Stimulated activated CD4-positive, alpha-beta T cell treated with anti-CD3 and anti-CD28 coated beads, Interleukin-12 subunit alpha, Interleukin-12 subunit beta, amount 100 ng/mL, for 4 hours (primary cell): ENCODE results near the gene RERG.
"Not testable (repeated sequence)": the region's sequence is repeated elsewhere in the genome, so short reads cannot be mapped to it uniquely, and the experiment has no call there.

Experiments used
- DNase-seq: peaks from one replicate; pipeline ENCODE4 v3.0.0-alpha.2; 2020

Gene RERG

DNA sequence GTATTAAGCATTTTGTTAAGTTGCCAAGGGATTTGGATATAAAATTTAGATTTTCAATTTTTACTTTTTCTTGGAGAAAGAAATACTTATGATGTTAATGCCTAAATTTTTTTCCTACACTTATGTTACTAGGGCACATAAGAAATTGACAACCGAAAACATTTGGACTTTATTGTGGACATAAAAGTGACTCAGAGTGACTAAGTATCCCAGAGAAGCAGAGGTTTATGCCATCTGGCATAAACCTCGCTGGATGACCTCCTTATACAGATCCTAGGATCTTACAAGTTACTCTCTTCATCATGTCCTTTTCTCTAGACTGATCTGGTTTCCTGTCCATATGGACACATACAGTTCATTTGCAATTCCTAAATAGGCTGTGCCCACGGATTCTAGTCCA lies 89.8 kb downstream of the RERG start:
- DNase-seq, result no peak

DNA sequence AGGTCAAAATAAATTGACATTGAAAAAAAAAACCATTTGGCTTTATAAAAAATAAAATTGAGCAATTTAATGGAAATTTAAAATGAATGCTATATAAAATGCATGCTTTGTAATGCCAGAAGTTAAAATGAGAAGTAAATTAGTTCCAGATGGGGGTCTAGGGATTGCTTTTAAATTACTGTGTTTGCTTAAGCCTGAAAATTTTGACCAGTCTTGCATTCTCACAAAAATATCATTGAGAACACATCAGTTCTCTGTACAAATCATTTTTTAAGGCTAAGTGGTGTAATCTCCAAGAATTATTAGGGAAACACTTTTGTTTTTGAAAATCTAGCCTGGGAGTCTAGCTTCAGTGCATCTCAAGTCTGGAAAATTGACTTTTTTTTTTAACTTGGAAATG lies 90.7 kb downstream of the RERG start:
- no peak for DNase-seq

DNA sequence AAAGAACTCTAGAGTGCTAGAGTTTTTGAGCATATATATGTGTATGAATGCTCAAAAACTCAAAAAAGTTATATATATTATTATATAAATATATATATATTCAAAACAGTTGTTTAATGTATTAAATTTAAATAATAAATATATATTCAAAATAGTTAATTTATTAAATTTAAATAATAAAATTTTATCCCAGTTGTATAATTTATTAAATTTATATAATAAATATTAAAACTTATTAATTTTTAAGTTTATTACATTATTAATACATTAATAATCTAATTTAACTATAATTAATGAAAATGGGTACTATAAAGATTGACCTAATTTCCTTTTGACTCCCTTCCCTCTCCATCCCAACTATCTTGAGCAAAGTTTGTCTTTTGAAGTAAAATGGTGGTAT lies 97.8 kb downstream of the RERG start:
- no peak for DNase-seq

- DNase-seq, result no peak
Measured at GRCh38 chr12:15122344-15122743, 98.9 kb downstream of the RERG start.

- no peak for DNase-seq
Measured at GRCh38 chr12:15118955-15119354, 102.3 kb downstream of the RERG start.

DNA sequence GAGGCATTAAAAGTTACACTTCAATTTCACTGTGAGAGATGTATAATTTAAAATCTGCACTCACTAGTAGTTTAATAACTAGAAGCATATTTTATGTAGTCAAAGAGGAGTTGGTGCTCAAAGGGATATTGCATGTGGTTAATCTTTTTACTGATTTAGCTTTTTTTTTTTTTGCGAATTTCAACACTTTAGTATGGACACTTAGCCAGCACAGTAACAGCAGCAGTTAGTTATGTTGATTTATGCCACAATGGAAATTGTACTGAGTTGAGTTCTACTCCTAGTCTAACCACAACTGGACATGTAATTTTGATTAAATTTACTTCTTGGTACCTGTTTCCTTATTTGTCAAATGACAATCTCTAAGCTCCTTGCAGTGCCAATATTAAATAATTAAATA lies 104.2 kb downstream of the RERG start:
- no peak for DNase-seq

DNA sequence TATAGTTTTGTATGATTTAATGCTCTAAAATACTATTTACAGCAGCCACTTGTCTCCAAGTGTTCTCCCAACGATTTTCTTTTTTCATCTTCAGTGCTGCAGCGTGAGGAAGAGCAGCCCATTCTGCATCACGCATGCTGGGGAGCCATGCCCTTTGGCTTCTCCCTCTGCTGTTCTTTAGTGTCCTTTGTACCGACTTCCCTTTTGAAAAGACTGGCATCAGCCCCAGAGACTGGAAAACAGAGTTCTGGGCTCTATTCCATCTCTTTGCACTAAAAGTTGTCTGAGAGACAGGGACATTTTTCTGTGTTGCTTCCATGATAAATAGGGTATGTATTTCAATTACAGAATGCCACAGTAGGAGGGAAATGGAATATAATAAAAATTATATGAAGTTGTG lies 105.1 kb downstream of the RERG start:
- DNase-seq, result no peak

- DNase-seq, result no peak
Measured at GRCh38 chr12:15115434-15115833, 105.8 kb downstream of the RERG start.

DNA sequence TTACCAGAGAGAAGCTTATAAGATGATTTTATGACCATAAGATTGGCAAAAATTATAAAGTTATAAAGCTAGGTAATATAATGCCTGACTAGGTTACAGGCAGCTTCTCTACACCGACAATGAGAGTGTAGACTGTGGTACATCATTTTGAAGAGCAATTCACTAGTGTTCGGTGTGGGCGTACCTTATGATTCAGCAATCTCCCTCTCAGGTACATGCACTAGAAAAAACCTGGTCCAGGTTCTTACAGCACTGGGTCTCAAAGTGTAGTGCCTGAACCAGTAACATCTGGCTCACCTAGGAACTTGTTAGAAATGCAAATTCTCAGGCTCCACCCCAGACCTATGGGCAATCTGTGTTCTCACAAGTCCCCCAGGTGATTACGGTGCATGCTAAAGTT lies 106.7 kb downstream of the RERG start:
- no peak for DNase-seq

DNA sequence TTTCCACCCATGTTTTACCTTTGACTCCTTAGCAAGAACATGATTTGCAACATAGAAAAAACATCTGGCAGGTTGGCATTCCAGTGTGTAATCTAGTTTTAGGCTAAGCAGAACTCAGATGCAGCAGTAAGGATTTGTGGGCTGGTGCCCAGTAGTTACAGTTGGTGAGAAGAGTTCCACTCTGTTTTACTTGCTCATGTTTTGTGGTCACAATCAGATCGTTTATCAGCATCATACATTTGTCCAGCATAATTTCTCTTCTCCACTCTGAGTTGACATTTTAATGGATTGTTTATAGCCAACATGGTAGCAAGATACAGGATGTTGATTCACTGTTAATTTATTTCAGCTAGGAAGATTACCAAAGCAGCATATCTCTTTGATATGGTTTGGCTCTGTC lies 128.4 kb downstream of the RERG start:
- DNase-seq, result no peak

DNA sequence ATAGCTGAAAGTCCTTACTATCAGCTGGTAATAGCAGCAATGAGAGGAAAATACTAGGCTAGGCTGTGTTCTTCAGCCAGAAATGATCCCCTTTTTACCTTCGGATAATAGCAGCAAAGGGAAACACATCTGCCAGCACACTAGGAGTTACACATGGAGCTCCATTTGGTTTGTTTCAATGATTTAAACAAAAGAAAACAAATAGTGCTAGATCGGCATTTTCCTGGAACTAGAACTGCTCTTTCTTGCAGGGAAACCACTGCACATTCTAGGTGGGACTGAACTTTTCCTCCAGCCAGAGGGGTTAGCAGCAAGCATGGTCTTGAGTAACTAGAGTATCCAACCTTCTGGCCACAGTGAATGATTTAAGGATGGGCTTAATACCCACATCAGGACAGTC lies 130.8 kb downstream of the RERG start:
- no peak for DNase-seq

DNA sequence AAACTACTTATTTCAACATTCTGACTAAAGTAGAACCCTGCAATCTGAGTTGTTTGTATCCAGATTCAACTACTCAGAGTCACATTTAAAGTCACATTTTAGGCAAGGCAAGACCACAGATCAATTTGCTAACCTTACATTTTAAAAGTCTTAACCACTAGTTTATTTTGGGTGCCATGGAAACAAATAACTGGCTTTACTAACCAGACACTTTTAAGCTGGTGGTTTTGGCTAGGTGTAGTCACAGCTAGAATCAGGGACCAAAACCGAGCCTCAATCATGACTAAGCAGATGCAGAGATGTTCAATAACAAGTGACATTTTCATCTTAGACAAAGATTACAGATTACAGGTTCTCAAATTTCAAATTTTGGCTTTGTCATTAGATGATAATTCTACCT lies 133.1 kb downstream of the RERG start:
- DNase-seq, result no peak

DNA sequence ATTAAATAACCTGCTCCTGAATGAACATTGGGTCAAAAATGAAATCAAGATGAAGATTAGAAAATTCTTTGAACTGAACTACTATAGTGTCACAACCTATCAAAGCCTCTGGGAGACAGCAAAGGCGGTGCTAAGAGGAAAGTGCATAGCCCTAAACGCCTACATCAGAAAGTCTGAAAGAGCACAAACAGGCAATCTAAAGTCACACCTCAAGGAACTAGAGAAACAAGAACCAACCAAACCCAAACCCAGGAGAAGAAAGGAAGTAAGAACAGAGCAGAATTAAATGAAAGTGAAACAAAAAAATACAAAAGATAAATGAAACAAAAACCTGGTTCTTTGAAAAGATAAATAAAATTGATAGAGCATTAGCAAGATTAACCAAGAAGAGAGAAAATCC lies 143.5 kb downstream of the RERG start:
- not testable (repeated sequence) for DNase-seq

DNA sequence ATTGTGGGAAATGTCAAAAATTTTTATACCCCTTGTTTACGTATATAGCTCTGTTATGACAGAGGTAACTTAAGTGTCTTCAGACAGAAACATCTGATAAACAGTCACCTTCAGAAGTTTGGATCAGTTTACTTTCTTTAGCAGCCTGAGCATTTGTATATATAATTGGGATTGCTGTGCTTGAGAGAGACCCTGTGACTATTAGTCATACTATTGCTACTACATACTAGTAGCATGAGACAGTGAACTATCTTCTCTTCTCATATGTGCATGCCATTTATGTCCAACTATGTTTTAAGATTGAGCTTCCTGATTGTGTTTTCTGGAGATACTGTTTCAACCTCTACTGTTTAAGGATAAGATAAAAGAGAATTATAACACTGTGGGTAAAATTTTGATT lies 146.9 kb downstream of the RERG start:
- no peak for DNase-seq

GRCh38 chr12:15059123-15059522 lies 162.1 kb downstream of the RERG start:
- no peak for DNase-seq
